NB4 (cell line): ENCODE data around the gene CCR7.

Experiments
- CTCF ChIP-seq: IDR thresholded peaks from one replicate; pipeline ENCODE4 v1.5.1; 2012; ENCODE audit warnings: low read depth, low read length
- MAX ChIP-seq: IDR thresholded peaks from 2 replicates; pipeline ENCODE4 v1.6.1; 2011; ENCODE audit warnings: low read depth, low read length
- MYC ChIP-seq: IDR thresholded peaks from 2 replicates; pipeline ENCODE4 v1.6.1; 2011; ENCODE audit warnings: low read depth, low read length
- POLR2A ChIP-seq: IDR thresholded peaks from 2 replicates; pipeline ENCODE4 v1.6.1; 2011; ENCODE audit warnings: mild to moderate bottlenecking; ENCODE audit not compliant: insufficient read length; ENCODE audit errors: extremely low read depth

DNA sequence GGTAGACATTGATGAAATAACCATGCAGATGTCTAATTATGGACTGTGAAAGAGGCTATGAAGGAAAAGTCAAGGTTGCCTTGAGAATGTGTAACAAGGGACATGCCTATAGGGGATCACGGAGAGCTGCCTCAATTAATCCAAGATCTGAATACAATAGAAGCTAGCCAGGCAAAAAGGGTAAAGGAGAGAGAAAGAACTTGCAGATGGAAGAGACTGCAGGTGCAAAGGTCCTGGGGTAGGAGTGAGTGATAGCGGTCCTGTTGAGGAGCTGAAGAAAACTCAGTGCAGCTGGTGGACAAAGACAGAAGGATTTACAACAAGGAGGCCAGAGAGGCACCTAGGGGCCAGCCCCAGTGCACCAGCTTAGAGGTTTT lies 48.0 kb downstream of the CCR7 start:
- no peak for TF ChIP-seq CTCF
- TF ChIP-seq POLR2A: no peak
- 0 out of 2 replicates have a peak, but pooled peaks have one; percentile 15 for TF ChIP-seq MAX
- TF ChIP-seq MYC: no peak
